K562 (cell line): ENCODE results near the gene IL17RC. TPM values are rescaled to one million over a fixed set of nuclear protein-coding genes. Genes with fewer than 3 reads are reported as not detected.

ENCODE experiments used
- BRD9 ChIP-seq: fragments of 450-650 bp; IDR thresholded peaks from 2 replicates; pipeline ENCODE4 v1.6.1; 2018; ENCODE audit warnings: low read depth; ENCODE audit not compliant: partially characterized antibody
- CHCHD3 ChIP-seq: fragments of 250-450 bp; sonication (Bioruptor Pico); IDR thresholded peaks from 2 replicates; pipeline ENCODE4 v2.1.2; 2022; ENCODE audit warnings: mild to moderate bottlenecking
- DIDO1 ChIP-seq: fragments of 450-650 bp; IDR thresholded peaks from 2 replicates; pipeline ENCODE4 v1.6.1; 2016; ENCODE audit warnings: low read depth, missing biosample characterization, missing genetic modification characterization
- DLX4 ChIP-seq: fragments of 250-450 bp; sonication (Bioruptor Pico); IDR thresholded peaks from 2 replicates; pipeline ENCODE4 v1.6.1; 2021; ENCODE audit warnings: mild to moderate bottlenecking
- ETS1 ChIP-seq: conservative IDR thresholded peaks from 2 replicates; pipeline ENCODE4 v1.6.1; 2011; ENCODE audit warnings: low read depth, mild to moderate bottlenecking, low read length; ENCODE audit not compliant: control insufficient read depth
- JUN ChIP-seq, 2 experiments: sonication (generic) in 1 of 2; formaldehyde crosslinking in 1 of 2; IDR thresholded peaks; 2 replicates each; pipeline versions ENCODE4 v1.6.1 to v1.8.0; 2012 to 2022; ENCODE audit warnings: borderline replicate concordance in 2 of 2, mild to moderate bottlenecking in 2 of 2, improper control_type of control experiment in 1 of 2, low read depth in 1 of 2, low read length in 1 of 2, missing genetic modification reagents in 1 of 2
- KDM2B ChIP-seq: fragments of 250-450 bp; sonication (Bioruptor Pico); IDR thresholded peaks from 2 replicates; pipeline ENCODE4 v1.8.0; 2021; ENCODE audit warnings: mild to moderate bottlenecking, moderate library complexity
- RFX1 ChIP-seq: fragments of 450-650 bp; IDR thresholded peaks from 2 replicates; pipeline ENCODE4 v1.6.1; 2016; ENCODE audit warnings: mild to moderate bottlenecking, moderate library complexity
- SMARCE1 ChIP-seq: fragments of 450-650 bp; IDR thresholded peaks from 2 replicates; pipeline ENCODE4 v1.7.1; 2016; ENCODE audit warnings: mild to moderate bottlenecking
- SRSF9 ChIP-seq: fragments of 200-400 bp; formaldehyde crosslinking; IDR thresholded peaks from 2 replicates; pipeline ENCODE4 v1.6.1; 2017; ENCODE audit warnings: low read depth, low read length, borderline replicate concordance
- TARDBP ChIP-seq: fragments of 450-650 bp; IDR thresholded peaks from 2 replicates; pipeline ENCODE4 v1.6.1; 2016
- TRIM28 ChIP-seq: fragments of 450-650 bp; IDR thresholded peaks from 2 replicates; pipeline ENCODE4 v1.6.1; 2017
- YY1 ChIP-seq, 3 experiments: IDR thresholded peaks; 2 replicates each; pipeline ENCODE4 v1.6.1; 2011; ENCODE audit warnings: low read length in 2 of 3, mild to moderate bottlenecking in 2 of 3, moderate library complexity in 2 of 3, borderline replicate concordance in 1 of 3, control low read depth in 1 of 3, low read depth in 1 of 3; ENCODE audit not compliant: insufficient read depth in 3 of 3, insufficient replicate concordance in 2 of 3, control insufficient read depth in 1 of 3, insufficient read length in 1 of 3; ENCODE audit errors: extremely low read depth in 1 of 3
- ZNF12 ChIP-seq: sonication (generic); formaldehyde crosslinking; IDR thresholded peaks from 2 replicates; pipeline ENCODE4 v1.4.0; 2020; ENCODE audit warnings: mild to moderate bottlenecking, missing genetic modification reagents
- polyA plus RNA-seq, 8 experiments: library from polyadenylated mRNA; depleted of rRNA in 4 of 8; stranded (reverse) in 5 of 8; unstranded in 3 of 8; fragments of >200 nt; fragmentation: Nextera tagmentation in 2 of 8; fragmentation: Illumina TruSeq in 1 of 8; extraction: Ambion mirVana in 2 of 8; extraction: Trizol in 1 of 8; gene quantifications; 2 replicates each; pipeline versions ENCODE4 v1.2.1 to v1.2.3, GENCODE V29; 2011 to 2014; ENCODE audit warnings: inconsistent platforms in 1 of 8, missing spikeins in 1 of 8
- total RNA-seq, 7 experiments: library from RNA; depleted of rRNA in 6 of 7; stranded (reverse); fragments of >200 nt in 6 of 7; fragmentation: Illumina TruSeq in 2 of 7; extraction: Trizol in 2 of 7; gene quantifications; 2 replicates each; pipeline versions ENCODE4 v1.2.1 to v1.2.3, GENCODE V29; 2011 to 2021; ENCODE audit warnings: low replicate concordance in 1 of 7
- TF ChIP-seq, protein P1 (sequence below): fragments of 250-450 bp; sonication (Bioruptor Pico); IDR thresholded peaks from 2 replicates; pipeline ENCODE4 v1.4.0; 2020
- TF ChIP-seq, protein P2 (sequence below): sonication (generic); formaldehyde crosslinking; IDR thresholded peaks from 2 replicates; pipeline ENCODE4 v1.8.1; 2023; ENCODE audit warnings: mild to moderate bottlenecking, missing genetic modification reagents

The IL17RC gene
- total and polyA plus RNA-seq, 9 of the 15 experiments (the other 6 are each of a cell fraction or from before 2014, with no cell fraction given) = 0.15 to 11.4 (median 7.1) TPM; not detected in 1

GRCh38 chr3:9916734-9917680 is at the start of gene IL17RC (continued):
- TF ChIP-seq, protein P1, sequence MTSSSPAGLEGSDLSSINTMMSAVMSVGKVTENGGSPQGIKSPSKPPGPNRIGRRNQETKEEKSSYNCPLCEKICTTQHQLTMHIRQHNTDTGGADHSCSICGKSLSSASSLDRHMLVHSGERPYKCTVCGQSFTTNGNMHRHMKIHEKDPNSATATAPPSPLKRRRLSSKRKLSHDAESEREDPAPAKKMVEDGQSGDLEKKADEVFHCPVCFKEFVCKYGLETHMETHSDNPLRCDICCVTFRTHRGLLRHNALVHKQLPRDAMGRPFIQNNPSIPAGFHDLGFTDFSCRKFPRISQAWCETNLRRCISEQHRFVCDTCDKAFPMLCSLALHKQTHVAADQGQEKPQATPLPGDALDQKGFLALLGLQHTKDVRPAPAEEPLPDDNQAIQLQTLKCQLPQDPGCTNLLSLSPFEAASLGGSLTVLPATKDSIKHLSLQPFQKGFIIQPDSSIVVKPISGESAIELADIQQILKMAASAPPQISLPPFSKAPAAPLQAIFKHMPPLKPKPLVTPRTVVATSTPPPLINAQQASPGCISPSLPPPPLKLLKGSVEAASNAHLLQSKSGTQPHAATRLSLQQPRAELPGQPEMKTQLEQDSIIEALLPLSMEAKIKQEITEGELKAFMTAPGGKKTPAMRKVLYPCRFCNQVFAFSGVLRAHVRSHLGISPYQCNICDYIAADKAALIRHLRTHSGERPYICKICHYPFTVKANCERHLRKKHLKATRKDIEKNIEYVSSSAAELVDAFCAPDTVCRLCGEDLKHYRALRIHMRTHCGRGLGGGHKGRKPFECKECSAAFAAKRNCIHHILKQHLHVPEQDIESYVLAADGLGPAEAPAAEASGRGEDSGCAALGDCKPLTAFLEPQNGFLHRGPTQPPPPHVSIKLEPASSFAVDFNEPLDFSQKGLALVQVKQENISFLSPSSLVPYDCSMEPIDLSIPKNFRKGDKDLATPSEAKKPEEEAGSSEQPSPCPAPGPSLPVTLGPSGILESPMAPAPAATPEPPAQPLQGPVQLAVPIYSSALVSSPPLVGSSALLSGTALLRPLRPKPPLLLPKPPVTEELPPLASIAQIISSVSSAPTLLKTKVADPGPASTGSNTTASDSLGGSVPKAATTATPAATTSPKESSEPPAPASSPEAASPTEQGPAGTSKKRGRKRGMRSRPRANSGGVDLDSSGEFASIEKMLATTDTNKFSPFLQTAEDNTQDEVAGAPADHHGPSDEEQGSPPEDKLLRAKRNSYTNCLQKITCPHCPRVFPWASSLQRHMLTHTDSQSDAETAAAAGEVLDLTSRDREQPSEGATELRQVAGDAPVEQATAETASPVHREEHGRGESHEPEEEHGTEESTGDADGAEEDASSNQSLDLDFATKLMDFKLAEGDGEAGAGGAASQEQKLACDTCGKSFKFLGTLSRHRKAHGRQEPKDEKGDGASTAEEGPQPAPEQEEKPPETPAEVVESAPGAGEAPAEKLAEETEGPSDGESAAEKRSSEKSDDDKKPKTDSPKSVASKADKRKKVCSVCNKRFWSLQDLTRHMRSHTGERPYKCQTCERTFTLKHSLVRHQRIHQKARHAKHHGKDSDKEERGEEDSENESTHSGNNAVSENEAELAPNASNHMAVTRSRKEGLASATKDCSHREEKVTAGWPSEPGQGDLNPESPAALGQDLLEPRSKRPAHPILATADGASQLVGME = no peak
- TF ChIP-seq TRIM28 = no peak
- no peak for TF ChIP-seq KDM2B (CRISPR knock-in tag)
- TF ChIP-seq JUN (IDR thresholded peaks at IDR 0.05; ENCODE audit: borderline replicate concordance, low read depth, low read length) = no peak
- no peak for TF ChIP-seq JUN (CRISPR knock-in tag; IDR thresholded peaks at IDR 0.05; ENCODE audit: borderline replicate concordance)
- TF ChIP-seq BRD9 = no peak
- TF ChIP-seq SMARCE1 = 0 out of 2 replicates have a peak, but pooled peaks have one; percentile 55
- no peak for TF ChIP-seq SRSF9
- TF ChIP-seq YY1 (IDR thresholded peaks at IDR 0.05; ENCODE audit: borderline replicate concordance in 1 of 3, control insufficient read depth in 1 of 3, extremely low read depth in 1 of 3, insufficient read depth in 3 of 3, insufficient read length in 1 of 3, insufficient replicate concordance in 2 of 3, low read depth in 1 of 3, low read length in 2 of 3) = peak in 1 of 3 experiments; percentile 30
- TF ChIP-seq ZNF12 (CRISPR knock-in tag) = no peak
- TF ChIP-seq, protein P2, sequence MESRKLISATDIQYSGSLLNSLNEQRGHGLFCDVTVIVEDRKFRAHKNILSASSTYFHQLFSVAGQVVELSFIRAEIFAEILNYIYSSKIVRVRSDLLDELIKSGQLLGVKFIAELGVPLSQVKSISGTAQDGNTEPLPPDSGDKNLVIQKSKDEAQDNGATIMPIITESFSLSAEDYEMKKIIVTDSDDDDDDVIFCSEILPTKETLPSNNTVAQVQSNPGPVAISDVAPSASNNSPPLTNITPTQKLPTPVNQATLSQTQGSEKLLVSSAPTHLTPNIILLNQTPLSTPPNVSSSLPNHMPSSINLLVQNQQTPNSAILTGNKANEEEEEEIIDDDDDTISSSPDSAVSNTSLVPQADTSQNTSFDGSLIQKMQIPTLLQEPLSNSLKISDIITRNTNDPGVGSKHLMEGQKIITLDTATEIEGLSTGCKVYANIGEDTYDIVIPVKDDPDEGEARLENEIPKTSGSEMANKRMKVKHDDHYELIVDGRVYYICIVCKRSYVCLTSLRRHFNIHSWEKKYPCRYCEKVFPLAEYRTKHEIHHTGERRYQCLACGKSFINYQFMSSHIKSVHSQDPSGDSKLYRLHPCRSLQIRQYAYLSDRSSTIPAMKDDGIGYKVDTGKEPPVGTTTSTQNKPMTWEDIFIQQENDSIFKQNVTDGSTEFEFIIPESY (CRISPR knock-in tag) = no peak
- TF ChIP-seq DLX4 (CRISPR knock-in tag) = no peak
- no peak for TF ChIP-seq TARDBP
- no peak for TF ChIP-seq ETS1
- no peak for TF ChIP-seq RFX1
- no peak for TF ChIP-seq CHCHD3 (CRISPR knock-in tag)
- no peak for TF ChIP-seq DIDO1
